Measurements from ENCODE around the gene CDC14A. TPM values are rescaled to one million over a fixed set of nuclear protein-coding genes. Genes with fewer than 3 reads are reported as not detected.

CDC14A gene
- total RNA-seq, 1 experiment from 2014 or later, result 3.4 TPM

DNA sequence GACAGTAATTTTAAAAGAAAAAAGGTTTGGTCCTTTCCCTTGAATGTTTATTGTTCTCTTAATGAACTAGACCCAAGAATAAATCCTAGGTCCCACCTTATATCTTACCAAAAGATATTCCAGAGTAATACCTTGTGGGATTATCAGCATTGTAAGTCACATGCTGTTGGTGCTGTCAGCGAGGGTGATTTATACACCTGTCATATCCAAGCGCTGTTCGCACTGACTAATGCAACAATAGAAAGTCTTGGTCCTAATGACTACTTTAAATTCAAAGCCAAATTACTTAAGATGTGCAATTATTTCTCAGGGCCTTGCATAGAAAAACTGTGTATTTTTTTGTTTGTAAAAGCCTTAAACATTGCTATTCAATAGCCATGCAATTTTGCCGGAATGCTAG, 192.5 kb downstream of the CDC14A start:
- DNase-seq (no peak), ATAC-seq (no peak)
- TF ChIP-seq EZH2phosphoT487 (IDR thresholded peaks at IDR 0.05; ENCODE audit: borderline replicate concordance, low read length) (no peak), EZH2 (IDR thresholded peaks at IDR 0.05; ENCODE audit: low read length, unreplicated experiment) (no peak)
- TF ChIP-seq, protein P1, sequence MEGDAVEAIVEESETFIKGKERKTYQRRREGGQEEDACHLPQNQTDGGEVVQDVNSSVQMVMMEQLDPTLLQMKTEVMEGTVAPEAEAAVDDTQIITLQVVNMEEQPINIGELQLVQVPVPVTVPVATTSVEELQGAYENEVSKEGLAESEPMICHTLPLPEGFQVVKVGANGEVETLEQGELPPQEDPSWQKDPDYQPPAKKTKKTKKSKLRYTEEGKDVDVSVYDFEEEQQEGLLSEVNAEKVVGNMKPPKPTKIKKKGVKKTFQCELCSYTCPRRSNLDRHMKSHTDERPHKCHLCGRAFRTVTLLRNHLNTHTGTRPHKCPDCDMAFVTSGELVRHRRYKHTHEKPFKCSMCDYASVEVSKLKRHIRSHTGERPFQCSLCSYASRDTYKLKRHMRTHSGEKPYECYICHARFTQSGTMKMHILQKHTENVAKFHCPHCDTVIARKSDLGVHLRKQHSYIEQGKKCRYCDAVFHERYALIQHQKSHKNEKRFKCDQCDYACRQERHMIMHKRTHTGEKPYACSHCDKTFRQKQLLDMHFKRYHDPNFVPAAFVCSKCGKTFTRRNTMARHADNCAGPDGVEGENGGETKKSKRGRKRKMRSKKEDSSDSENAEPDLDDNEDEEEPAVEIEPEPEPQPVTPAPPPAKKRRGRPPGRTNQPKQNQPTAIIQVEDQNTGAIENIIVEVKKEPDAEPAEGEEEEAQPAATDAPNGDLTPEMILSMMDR (conservative IDR thresholded peaks at IDR 0.05; ENCODE audit: low read depth, low read length), result no peak
- CTCF ChIA-PET, result no interaction called here
- Histone ChIP-seq H3K9ac (ENCODE audit: low read length) (no peak overlapping the region), H3K4me3 (ENCODE audit: low read length) (no peak overlapping the region), H2AFZ (ENCODE audit: low read length) (no peak overlapping the region), H3K9me2 (replicated peaks; ENCODE audit: low read length) (no peaks in the 10 kb centered on the region), H3F3A (ENCODE audit: low read length, unreplicated experiment) (no peaks in the 10 kb centered on the region), H3K36me3 (ENCODE audit: low read depth, low read length) (no peaks in the 10 kb centered on the region), H3K4me1 (ENCODE audit: insufficient read depth, low read length) (peaks cover 4% of the 10 kb centered on the region; the same call in 1 of the 2 replicates), H3K27me3 (ENCODE audit: low read length) (peaks cover 15% of the 10 kb centered on the region), H3K79me2 (ENCODE audit: low read length) (no peaks in the 10 kb centered on the region), H3K4me2 (ENCODE audit: low read length) (no peak overlapping the region), H4K20me1 (ENCODE audit: low read length) (no peaks in the 10 kb centered on the region), H3K27ac (ENCODE audit: low read length) (no peak overlapping the region), H3K9me3 (ENCODE audit: low read length) (no peaks in the 10 kb centered on the region)
- no TSS peak for BruUV-seq (replicated peaks)
- POLR2A ChIA-PET (ENCODE audit: unreplicated experiment), result no interaction called here
- intact Hi-C loops (cut with micrococcal nuclease), result loop anchor here (10.0 kb wide), 1 partner anchor 70 kb away; no protein-coding TSS in a partner anchor

DNA sequence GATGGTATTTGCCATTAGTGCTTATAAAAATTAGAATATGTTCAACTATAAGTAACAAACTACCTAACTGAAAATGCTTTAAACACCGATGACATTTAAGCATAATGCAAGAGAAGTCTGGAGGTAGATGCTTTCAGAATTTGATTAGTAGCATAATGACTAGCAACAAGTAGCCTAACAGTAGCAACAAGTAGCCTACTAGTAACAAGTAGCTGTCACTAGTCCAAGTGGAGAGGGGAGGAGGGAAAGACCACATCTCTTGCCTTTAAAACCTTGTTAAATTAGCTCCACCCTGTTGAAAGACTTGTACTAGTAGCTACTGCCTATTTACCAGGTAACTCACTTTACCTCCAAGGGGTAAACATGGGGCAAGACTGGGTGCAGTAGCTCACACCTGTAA, 193.5 kb downstream of the CDC14A start:
- intact Hi-C loops (cut with micrococcal nuclease), result loop anchor here (10.0 kb wide), 1 partner anchor 71 kb away; no protein-coding TSS in a partner anchor
- no peak overlapping the region for H3K9ac ChIP-seq (ENCODE audit: low read length)
- H3K9me3 ChIP-seq (ENCODE audit: low read length), result no peaks in the 10 kb centered on the region
- H3K27me3 ChIP-seq (ENCODE audit: low read length), result peaks cover 4% of the 10 kb centered on the region; the same call in 1 of the 2 replicates
- H3K9me2 ChIP-seq (replicated peaks; ENCODE audit: low read length), result no peaks in the 10 kb centered on the region
- H3K4me3 ChIP-seq (ENCODE audit: low read length), result no peak overlapping the region
- no peak for TF ChIP-seq EZH2 (IDR thresholded peaks at IDR 0.05; ENCODE audit: low read length, unreplicated experiment)
- TF ChIP-seq, protein P1 (conservative IDR thresholded peaks at IDR 0.05; ENCODE audit: low read depth, low read length), result no peak
- no peak for TF ChIP-seq EZH2phosphoT487 (IDR thresholded peaks at IDR 0.05; ENCODE audit: borderline replicate concordance, low read length)
- H3K36me3 ChIP-seq (ENCODE audit: low read depth, low read length), result no peaks in the 10 kb centered on the region
- no peaks in the 10 kb centered on the region for H3K79me2 ChIP-seq (ENCODE audit: low read length)
- no TSS peak for BruUV-seq (replicated peaks)
- H3K4me2 ChIP-seq (ENCODE audit: low read length), result no peak overlapping the region
- ChIA-PET CTCF (no interaction called here), POLR2A (ENCODE audit: unreplicated experiment) (no interaction called here)
- no peak for ATAC-seq
- no peaks in the 10 kb centered on the region for H4K20me1 ChIP-seq (ENCODE audit: low read length)
- no peak overlapping the region for H3K27ac ChIP-seq (ENCODE audit: low read length)
- no peak overlapping the region for H2AFZ ChIP-seq (ENCODE audit: low read length)
- no peak for DNase-seq
- no peaks in the 10 kb centered on the region for H3K4me1 ChIP-seq (ENCODE audit: insufficient read depth, low read length)
- no peaks in the 10 kb centered on the region for H3F3A ChIP-seq (ENCODE audit: low read length, unreplicated experiment)

DNA sequence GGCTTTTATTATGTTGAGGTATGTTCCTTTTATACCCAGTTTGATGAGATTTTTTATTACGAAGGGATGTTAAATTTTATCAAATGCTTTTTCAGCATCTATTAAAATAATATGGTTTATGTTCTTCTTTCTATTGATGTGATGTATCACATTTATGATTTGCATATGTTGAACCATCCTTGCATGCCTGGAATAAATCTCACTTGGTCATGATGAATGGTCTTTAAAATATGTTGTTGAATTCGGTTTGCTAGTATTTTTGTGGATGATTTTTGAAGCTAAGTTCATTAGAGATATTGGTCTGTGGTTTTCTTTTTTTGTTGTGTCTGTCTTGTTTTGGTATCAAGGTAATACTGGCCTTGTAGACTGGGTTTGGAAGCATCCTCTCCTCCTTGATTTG, 199.7 kb downstream of the CDC14A start:
- DNase-seq (no peak), ATAC-seq (no peak)
- ChIA-PET POLR2A (ENCODE audit: unreplicated experiment) (no interaction called here), CTCF (no interaction called here)
- Histone ChIP-seq H3K9me3 (ENCODE audit: low read length) (peaks cover 7% of the 10 kb centered on the region; the same call in 1 of the 2 replicates), H3K79me2 (ENCODE audit: low read length) (no peaks in the 10 kb centered on the region), H2AFZ (ENCODE audit: low read length) (no peak overlapping the region), H3K27me3 (ENCODE audit: low read length) (no peaks in the 10 kb centered on the region), H3F3A (ENCODE audit: low read length, unreplicated experiment) (no peaks in the 10 kb centered on the region), H3K4me3 (ENCODE audit: low read length) (no peak overlapping the region), H3K4me2 (ENCODE audit: low read length) (no peak overlapping the region), H3K4me1 (ENCODE audit: insufficient read depth, low read length) (no peaks in the 10 kb centered on the region), H4K20me1 (ENCODE audit: low read length) (no peaks in the 10 kb centered on the region), H3K9me2 (replicated peaks; ENCODE audit: low read length) (no peaks in the 10 kb centered on the region), H3K9ac (ENCODE audit: low read length) (no peak overlapping the region), H3K27ac (ENCODE audit: low read length) (no peak overlapping the region), H3K36me3 (ENCODE audit: low read depth, low read length) (no peaks in the 10 kb centered on the region)
- BruUV-seq (replicated peaks), result no TSS peak
- intact Hi-C loops (cut with micrococcal nuclease), result no loop called here
- TF ChIP-seq EZH2phosphoT487 (IDR thresholded peaks at IDR 0.05; ENCODE audit: borderline replicate concordance, low read length), result no peak
- no peak for TF ChIP-seq EZH2 (IDR thresholded peaks at IDR 0.05; ENCODE audit: low read length, unreplicated experiment)
- TF ChIP-seq, protein P1 (conservative IDR thresholded peaks at IDR 0.05; ENCODE audit: low read depth, low read length), result no peak
